Measurements from ENCODE around the gene ARID3B.

The ARID3B gene

DNA sequence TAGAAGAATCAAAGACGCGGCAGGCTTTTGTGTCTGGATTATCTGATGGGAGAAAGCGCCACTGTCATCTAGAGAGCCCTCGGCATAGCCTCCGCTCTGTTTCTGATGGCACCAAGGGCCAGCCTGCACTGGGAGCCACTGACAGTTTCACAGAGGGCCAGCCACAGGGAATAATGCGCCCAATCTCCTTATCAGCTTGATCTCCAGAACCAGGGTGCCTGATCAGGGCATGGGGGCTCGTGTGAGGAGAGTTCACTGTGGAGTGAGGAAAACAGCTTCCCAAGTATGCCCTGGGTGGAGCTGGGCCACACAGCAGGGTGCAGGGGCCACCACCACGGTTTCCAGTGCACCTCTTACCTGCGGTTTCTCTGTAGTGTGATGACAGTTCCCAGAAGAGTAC is 44.8 kb downstream of the ARID3B start:
- no peak overlapping the region for H3K4me3 ChIP-seq (replicated peaks; ENCODE audit: insufficient read depth, low read length)
- no peak for TF ChIP-seq POLR2AphosphoS5 (IDR thresholded peaks at IDR 0.05; ENCODE audit: low read depth)
- no peak for TF ChIP-seq SPI1 (IDR thresholded peaks at IDR 0.05; ENCODE audit: borderline replicate concordance, low read depth)
- TF ChIP-seq, protein P1, sequence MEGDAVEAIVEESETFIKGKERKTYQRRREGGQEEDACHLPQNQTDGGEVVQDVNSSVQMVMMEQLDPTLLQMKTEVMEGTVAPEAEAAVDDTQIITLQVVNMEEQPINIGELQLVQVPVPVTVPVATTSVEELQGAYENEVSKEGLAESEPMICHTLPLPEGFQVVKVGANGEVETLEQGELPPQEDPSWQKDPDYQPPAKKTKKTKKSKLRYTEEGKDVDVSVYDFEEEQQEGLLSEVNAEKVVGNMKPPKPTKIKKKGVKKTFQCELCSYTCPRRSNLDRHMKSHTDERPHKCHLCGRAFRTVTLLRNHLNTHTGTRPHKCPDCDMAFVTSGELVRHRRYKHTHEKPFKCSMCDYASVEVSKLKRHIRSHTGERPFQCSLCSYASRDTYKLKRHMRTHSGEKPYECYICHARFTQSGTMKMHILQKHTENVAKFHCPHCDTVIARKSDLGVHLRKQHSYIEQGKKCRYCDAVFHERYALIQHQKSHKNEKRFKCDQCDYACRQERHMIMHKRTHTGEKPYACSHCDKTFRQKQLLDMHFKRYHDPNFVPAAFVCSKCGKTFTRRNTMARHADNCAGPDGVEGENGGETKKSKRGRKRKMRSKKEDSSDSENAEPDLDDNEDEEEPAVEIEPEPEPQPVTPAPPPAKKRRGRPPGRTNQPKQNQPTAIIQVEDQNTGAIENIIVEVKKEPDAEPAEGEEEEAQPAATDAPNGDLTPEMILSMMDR (IDR thresholded peaks at IDR 0.05; ENCODE audit: insufficient read depth, low read length) = no peak
- TF ChIP-seq GABPA (IDR thresholded peaks at IDR 0.05; ENCODE audit: low read depth) = no peak
- TF ChIP-seq, protein P2, sequence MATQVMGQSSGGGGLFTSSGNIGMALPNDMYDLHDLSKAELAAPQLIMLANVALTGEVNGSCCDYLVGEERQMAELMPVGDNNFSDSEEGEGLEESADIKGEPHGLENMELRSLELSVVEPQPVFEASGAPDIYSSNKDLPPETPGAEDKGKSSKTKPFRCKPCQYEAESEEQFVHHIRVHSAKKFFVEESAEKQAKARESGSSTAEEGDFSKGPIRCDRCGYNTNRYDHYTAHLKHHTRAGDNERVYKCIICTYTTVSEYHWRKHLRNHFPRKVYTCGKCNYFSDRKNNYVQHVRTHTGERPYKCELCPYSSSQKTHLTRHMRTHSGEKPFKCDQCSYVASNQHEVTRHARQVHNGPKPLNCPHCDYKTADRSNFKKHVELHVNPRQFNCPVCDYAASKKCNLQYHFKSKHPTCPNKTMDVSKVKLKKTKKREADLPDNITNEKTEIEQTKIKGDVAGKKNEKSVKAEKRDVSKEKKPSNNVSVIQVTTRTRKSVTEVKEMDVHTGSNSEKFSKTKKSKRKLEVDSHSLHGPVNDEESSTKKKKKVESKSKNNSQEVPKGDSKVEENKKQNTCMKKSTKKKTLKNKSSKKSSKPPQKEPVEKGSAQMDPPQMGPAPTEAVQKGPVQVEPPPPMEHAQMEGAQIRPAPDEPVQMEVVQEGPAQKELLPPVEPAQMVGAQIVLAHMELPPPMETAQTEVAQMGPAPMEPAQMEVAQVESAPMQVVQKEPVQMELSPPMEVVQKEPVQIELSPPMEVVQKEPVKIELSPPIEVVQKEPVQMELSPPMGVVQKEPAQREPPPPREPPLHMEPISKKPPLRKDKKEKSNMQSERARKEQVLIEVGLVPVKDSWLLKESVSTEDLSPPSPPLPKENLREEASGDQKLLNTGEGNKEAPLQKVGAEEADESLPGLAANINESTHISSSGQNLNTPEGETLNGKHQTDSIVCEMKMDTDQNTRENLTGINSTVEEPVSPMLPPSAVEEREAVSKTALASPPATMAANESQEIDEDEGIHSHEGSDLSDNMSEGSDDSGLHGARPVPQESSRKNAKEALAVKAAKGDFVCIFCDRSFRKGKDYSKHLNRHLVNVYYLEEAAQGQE (IDR thresholded peaks at IDR 0.05; ENCODE audit: insufficient replicate concordance, low read depth) = no peak

DNA sequence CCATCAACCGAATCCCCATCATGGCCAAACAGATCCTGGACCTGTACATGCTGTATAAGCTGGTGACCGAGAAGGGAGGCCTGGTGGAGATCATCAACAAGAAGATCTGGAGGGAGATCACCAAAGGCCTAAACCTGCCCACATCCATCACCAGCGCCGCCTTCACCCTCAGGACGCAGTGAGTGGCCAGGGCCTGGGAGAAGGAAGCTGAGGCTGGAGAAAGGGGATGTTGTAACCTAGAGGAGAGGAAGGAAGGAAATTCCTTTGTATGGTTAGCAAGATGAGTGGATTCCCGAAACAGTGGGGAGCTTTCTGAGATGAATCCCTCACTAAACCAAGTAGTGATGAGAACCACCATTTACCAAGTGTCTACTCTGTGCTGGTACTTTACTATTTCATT is 48.8 kb downstream of the ARID3B start:
- Histone ChIP-seq H3K27ac (replicated peaks) (no peak overlapping the region), H3K4me3 (replicated peaks; ENCODE audit: insufficient read depth, low read length) (no peak overlapping the region), H3K27me3 (ENCODE audit: insufficient read depth, poor library complexity, severe bottlenecking) (no peaks in the 10 kb centered on the region)
- TF ChIP-seq GABPA (IDR thresholded peaks at IDR 0.05; ENCODE audit: low read depth) (no peak), POLR2AphosphoS5 (IDR thresholded peaks at IDR 0.05; ENCODE audit: low read depth) (no peak), SPI1 (IDR thresholded peaks at IDR 0.05; ENCODE audit: borderline replicate concordance, low read depth) (no peak)
- TF ChIP-seq, protein P2 (IDR thresholded peaks at IDR 0.05; ENCODE audit: insufficient replicate concordance, low read depth) = no peak
- TF ChIP-seq, protein P1 (IDR thresholded peaks at IDR 0.05; ENCODE audit: insufficient read depth, low read length) = no peak
- DNase-seq (ENCODE audit: low read depth in 1 of 2, low spot score in 1 of 2) = no peak

More for the DNA sequence above, 44.8 kb downstream of the ARID3B start:
- Histone ChIP-seq H3K27me3 (ENCODE audit: insufficient read depth, poor library complexity, severe bottlenecking) (no peaks in the 10 kb centered on the region), H3K27ac (replicated peaks) (no peak overlapping the region)
- no peak for DNase-seq (ENCODE audit: low read depth in 1 of 2, low spot score in 1 of 2)

GRCh38 chr15:74592222-74592621 is 51.2 kb downstream of the ARID3B start:
- no peak for DNase-seq (ENCODE audit: low read depth in 1 of 2, low spot score in 1 of 2)
- no peak overlapping the region for H3K4me3 ChIP-seq (replicated peaks; ENCODE audit: insufficient read depth, low read length)
- H3K27me3 ChIP-seq (ENCODE audit: insufficient read depth, poor library complexity, severe bottlenecking) = no peaks in the 10 kb centered on the region
- no peak overlapping the region for H3K27ac ChIP-seq (replicated peaks)
- no peak for TF ChIP-seq SPI1 (IDR thresholded peaks at IDR 0.05; ENCODE audit: borderline replicate concordance, low read depth)
- TF ChIP-seq GABPA (IDR thresholded peaks at IDR 0.05; ENCODE audit: low read depth) = no peak
- TF ChIP-seq, protein P1 (IDR thresholded peaks at IDR 0.05; ENCODE audit: insufficient read depth, low read length) = no peak
- TF ChIP-seq POLR2AphosphoS5 (IDR thresholded peaks at IDR 0.05; ENCODE audit: low read depth) = no peak
- TF ChIP-seq, protein P2 (IDR thresholded peaks at IDR 0.05; ENCODE audit: insufficient replicate concordance, low read depth) = no peak

All from HL-60 (cell line).